HL-60 (cell line): ENCODE results near the gene SLC5A7.

ENCODE experiments used
- DNase-seq, 2 experiments: peaks; one replicate each; pipeline ENCODE4 v3.0.0-alpha.2; 2010 to 2020; ENCODE audit warnings: low read depth in 1 of 2, low spot score in 1 of 2
- H3K27ac ChIP-seq: fragments of 250-450 bp; sonication (Bioruptor Pico); replicated peaks from 2 replicates; pipeline ENCODE4 v1.5.1; 2020; ENCODE audit warnings: mild to moderate bottlenecking, moderate library complexity
- H3K27me3 ChIP-seq: fragments of 250-450 bp; sonication (Bioruptor Pico); 2 replicates; pipeline ENCODE4 v1.5.1; 2021; ENCODE audit warnings: mild to moderate bottlenecking, moderate library complexity; ENCODE audit not compliant: insufficient read depth, poor library complexity, severe bottlenecking
- H3K4me3 ChIP-seq: replicated peaks from 2 replicates; pipeline ENCODE4 v1.5.1; 2011; ENCODE audit warnings: mild to moderate bottlenecking, control low read depth, low read length; ENCODE audit not compliant: insufficient read depth
- CTCF ChIP-seq: IDR thresholded peaks from one replicate; pipeline ENCODE4 v1.5.1; 2011; ENCODE audit warnings: low read length, control low read depth, inconsistent platforms; ENCODE audit not compliant: insufficient read depth
- GABPA ChIP-seq: IDR thresholded peaks from 2 replicates; pipeline ENCODE4 v1.6.1; 2012; ENCODE audit warnings: low read depth
- POLR2AphosphoS5 ChIP-seq: IDR thresholded peaks from 2 replicates; pipeline ENCODE4 v1.6.1; 2012; ENCODE audit warnings: low read depth
- REST ChIP-seq: IDR thresholded peaks from 2 replicates; pipeline ENCODE4 v1.6.1; 2012; ENCODE audit warnings: low read depth; ENCODE audit not compliant: insufficient replicate concordance
- SPI1 ChIP-seq: IDR thresholded peaks from 2 replicates; pipeline ENCODE4 v1.6.1; 2012; ENCODE audit warnings: low read depth, mild to moderate bottlenecking, borderline replicate concordance

Gene SLC5A7

GRCh38 chr2:108061439-108062042, 75.2 kb downstream of the SLC5A7 start:
- Histone ChIP-seq H3K27ac (no peak overlapping the region), H3K4me3 (no peak overlapping the region), H3K27me3 (no peaks in the 10 kb centered on the region)
- TF ChIP-seq SPI1: no peak
- TF ChIP-seq POLR2AphosphoS5: no peak
- no peak for TF ChIP-seq GABPA
- no peak for TF ChIP-seq REST
- TF ChIP-seq CTCF: no peak
- DNase-seq: no peak
